WTC11 (cell line): ENCODE measurements around the gene MYLK. TPM values are rescaled to one million over a fixed set of nuclear protein-coding genes. Genes with fewer than 3 reads are reported as not detected.
"Not testable (repeated sequence)": the region's sequence is repeated elsewhere in the genome, so short reads cannot be mapped to it uniquely, and the experiment has no call there.

Source experiments
- ATAC-seq: fragments of 200-7000 bp; cut with Tn5 transposase; 2 replicates; pipeline ENCODE4 v1.10.0; 2021; ENCODE audit warnings: mild to moderate bottlenecking, moderate library complexity
- CTCF ChIA-PET: fragments of 300-600 bp; sonication (Branson Sonifier 250); formaldehyde crosslinking; loops from one replicate; lab custom pipeline; 2021; ENCODE audit warnings: antibody characterized with exemption; lab: Charles Lee
- POLR2A ChIA-PET: fragments of 350-600 bp; sonication (Branson Sonifier 250); formaldehyde crosslinking; loops from one replicate; lab custom pipeline; 2021; ENCODE audit warnings: antibody characterized with exemption; lab: Charles Lee
- DNase-seq: peaks from one replicate; pipeline ENCODE4 v3.0.0; 2021; ENCODE audit warnings: low spot score
- H3K27ac Mint-ChIP-seq: 2 replicates; pipeline ENCODE4 v1.8.0; 2021; ENCODE audit warnings: mixed read lengths
- H3K27me3 Mint-ChIP-seq: 2 replicates; pipeline ENCODE4 v1.8.0; 2021; ENCODE audit warnings: low read depth, mild to moderate bottlenecking, moderate library complexity, mixed read lengths
- H3K36me3 Mint-ChIP-seq: 2 replicates; pipeline ENCODE4 v1.8.0; 2021; ENCODE audit warnings: mixed read lengths
- H3K4me1 Mint-ChIP-seq: 2 replicates; pipeline ENCODE4 v1.8.0; 2022; ENCODE audit warnings: mixed read lengths
- H3K4me3 Mint-ChIP-seq: 2 replicates; pipeline ENCODE4 v1.8.0; 2021; ENCODE audit warnings: mild to moderate bottlenecking, moderate library complexity, mixed read lengths
- H3K9me3 Mint-ChIP-seq: 2 replicates; pipeline ENCODE4 v1.8.0; 2021; ENCODE audit warnings: mixed read lengths
- CBFB ChIP-seq: sonication (generic); formaldehyde crosslinking; IDR thresholded peaks from 2 replicates; pipeline ENCODE4 v1.8.1; 2022; ENCODE audit warnings: mild to moderate bottlenecking, low read depth, missing genetic modification reagents
- CTCF ChIP-seq: fragments of 200-600 bp; IDR thresholded peaks from 2 replicates; pipeline ENCODE4 v1.8.0; 2022; ENCODE audit warnings: antibody characterized with exemption
- E2F4 ChIP-seq: sonication (generic); formaldehyde crosslinking; IDR thresholded peaks from 2 replicates; pipeline ENCODE4 v1.8.1; 2022; ENCODE audit warnings: low read depth, mild to moderate bottlenecking, moderate library complexity, missing genetic modification reagents, borderline replicate concordance
- EMX1 ChIP-seq: fragments of 250-450 bp; sonication (Bioruptor Pico); IDR thresholded peaks from 2 replicates; pipeline ENCODE4 v1.8.0; 2021; ENCODE audit warnings: mild to moderate bottlenecking
- ETV6 ChIP-seq: sonication (generic); formaldehyde crosslinking; IDR thresholded peaks from 2 replicates; pipeline ENCODE4 v1.8.1; 2022; ENCODE audit warnings: mild to moderate bottlenecking, missing genetic modification reagents
- FOXP1 ChIP-seq: sonication (generic); formaldehyde crosslinking; IDR thresholded peaks from 2 replicates; pipeline ENCODE4 v1.8.0; 2022; ENCODE audit warnings: missing genetic modification reagents, mild to moderate bottlenecking, moderate library complexity, borderline replicate concordance
- GABPB1 ChIP-seq: sonication (generic); formaldehyde crosslinking; IDR thresholded peaks from 2 replicates; pipeline ENCODE4 v1.8.1; 2023; ENCODE audit warnings: mild to moderate bottlenecking, missing genetic modification reagents
- HMGXB4 ChIP-seq: sonication (generic); formaldehyde crosslinking; IDR thresholded peaks from 2 replicates; pipeline ENCODE4 v1.8.1; 2023; ENCODE audit warnings: mild to moderate bottlenecking, moderate library complexity, missing genetic modification reagents
- NFYB ChIP-seq: sonication (generic); formaldehyde crosslinking; conservative IDR thresholded peaks from 2 replicates; pipeline ENCODE4 v1.8.0; 2022; ENCODE audit warnings: low read depth, missing genetic modification reagents
- OVOL2 ChIP-seq: fragments of 250-450 bp; sonication (Bioruptor Pico); IDR thresholded peaks from 2 replicates; pipeline ENCODE4 v1.9.0; 2021; ENCODE audit warnings: mild to moderate bottlenecking, borderline replicate concordance
- PRRX2 ChIP-seq: fragments of 250-450 bp; sonication (Bioruptor Pico); IDR thresholded peaks from 2 replicates; pipeline ENCODE4 v1.8.0; 2021; ENCODE audit warnings: mild to moderate bottlenecking
- SMAD3 ChIP-seq: sonication (generic); formaldehyde crosslinking; IDR thresholded peaks from 2 replicates; pipeline ENCODE4 v1.8.0; 2022; ENCODE audit warnings: missing genetic modification reagents, mild to moderate bottlenecking, borderline replicate concordance
- ZNF138 ChIP-seq: sonication (generic); formaldehyde crosslinking; conservative IDR thresholded peaks from 2 replicates; pipeline ENCODE4 v1.8.1; 2022; ENCODE audit warnings: mild to moderate bottlenecking, moderate library complexity, missing genetic modification reagents
- ZNF219 ChIP-seq: sonication (generic); formaldehyde crosslinking; IDR thresholded peaks from 2 replicates; pipeline ENCODE4 v1.8.0; 2023; ENCODE audit warnings: missing genetic modification reagents, mild to moderate bottlenecking, borderline replicate concordance
- ZNF281 ChIP-seq: sonication (generic); formaldehyde crosslinking; IDR thresholded peaks from 2 replicates; pipeline ENCODE4 v1.8.0; 2023; ENCODE audit warnings: mild to moderate bottlenecking, missing genetic modification reagents
- ZNF317 ChIP-seq: sonication (generic); formaldehyde crosslinking; IDR thresholded peaks from 2 replicates; pipeline ENCODE4 v1.8.1; 2023; ENCODE audit warnings: low read depth, mild to moderate bottlenecking, moderate library complexity, missing genetic modification reagents, borderline replicate concordance
- total RNA-seq: library from RNA; stranded (reverse); gene quantifications from 3 replicates; pipeline ENCODE4 v1.2.3, GENCODE V29; 2021

MYLK gene
- total RNA-seq, 1 experiment from 2014 or later, result 10.4 TPM

- no peak for TF ChIP-seq GABPB1 (CRISPR knock-in tag)
These were observed 265.2 kb downstream of the MYLK start (continued) for GRCh38 chr3:123618768-123619484.

- H3K9me3 Mint-ChIP-seq, result no peaks in the 10 kb centered on the region
- H3K4me3 Mint-ChIP-seq, result no peak overlapping the region
- POLR2A ChIA-PET, result interaction anchor here (1.2 kb wide), 1 partner anchor 32 kb away, joined by 3 read pairs; no protein-coding TSS in a partner anchor
- H3K36me3 Mint-ChIP-seq, result no peaks in the 10 kb centered on the region
- TF ChIP-seq GABPB1 (CRISPR knock-in tag) (0 out of 2 replicates have a peak, but pooled peaks have one; percentile 51), E2F4 (no peak), PRRX2 (CRISPR knock-in tag) (no peak), NFYB (CRISPR knock-in tag) (no peak), ZNF317 (CRISPR knock-in tag) (no peak), OVOL2 (CRISPR knock-in tag) (no peak), ZNF219 (CRISPR knock-in tag) (no peak)
- CTCF ChIA-PET, result interaction anchor here (4.8 kb wide), 1 partner anchor 24 kb away, joined by 25 read pairs; no protein-coding TSS in a partner anchor
- no peak for ATAC-seq
- peaks cover 25% of the 10 kb centered on the region for H3K4me1 Mint-ChIP-seq
- no peaks in the 10 kb centered on the region for H3K27me3 Mint-ChIP-seq
- no peak for DNase-seq
- H3K27ac Mint-ChIP-seq, result no peak overlapping the region
These were observed 265.9 kb downstream of the MYLK start for GRCh38 chr3:123618076-123618708.

GRCh38 chr3:123616593-123616992 lies 267.5 kb downstream of the MYLK start:
- no peak for ATAC-seq
- Mint-ChIP-seq H3K36me3 (no peaks in the 10 kb centered on the region), H3K4me1 (peaks cover 20% of the 10 kb centered on the region), H3K27me3 (no peaks in the 10 kb centered on the region), H3K9me3 (no peaks in the 10 kb centered on the region), H3K4me3 (no peak overlapping the region), H3K27ac (no peak overlapping the region)
- TF ChIP-seq HMGXB4, result no peak
- ChIA-PET POLR2A (interaction anchor here (0.5 to 0.7 kb wide), 2 partner anchors 8 to 1156 kb away, joined by 3 read pairs; no protein-coding TSS in a partner anchor), CTCF (no interaction called here)
- DNase-seq, result no peak

GRCh38 chr3:123613543-123613942 lies 270.6 kb downstream of the MYLK start:
- H3K9me3 Mint-ChIP-seq, result no peaks in the 10 kb centered on the region
- H3K27ac Mint-ChIP-seq, result no peak overlapping the region
- no peak for TF ChIP-seq ZNF281 (CRISPR knock-in tag)
- no peak for TF ChIP-seq SMAD3 (CRISPR knock-in tag)
- no peak for TF ChIP-seq CBFB (CRISPR knock-in tag)
- no peak for TF ChIP-seq ETV6 (CRISPR knock-in tag)
- TF ChIP-seq EMX1 (CRISPR knock-in tag), result no peak
- TF ChIP-seq ZNF138 (CRISPR knock-in tag), result no peak
- no peak for TF ChIP-seq CTCF
- no peak for TF ChIP-seq FOXP1 (CRISPR knock-in tag)
- TF ChIP-seq, all 79 proteins: peak for 0
- CTCF ChIA-PET, result interaction anchor here (0.7 kb wide), 1 partner anchor 317 kb away, joined by 5 read pairs; no protein-coding TSS in a partner anchor
- no peak overlapping the region for H3K4me3 Mint-ChIP-seq
- H3K27me3 Mint-ChIP-seq, result no peaks in the 10 kb centered on the region
- ATAC-seq, result no peak
- H3K36me3 Mint-ChIP-seq, result 0 out of 2 replicates have a peak, but pooled peaks cover 3% of the 10 kb centered on the region
- POLR2A ChIA-PET, result no interaction called here
- peaks cover 3% of the 10 kb centered on the region; the same call in 1 of the 2 replicates for H3K4me1 Mint-ChIP-seq
- DNase-seq, result no peak

GRCh38 chr3:123611674-123612073 lies 272.5 kb downstream of the MYLK start:
- DNase-seq, H3K36me3 Mint-ChIP-seq, H3K9me3 Mint-ChIP-seq, H3K27me3 Mint-ChIP-seq, ATAC-seq, POLR2A ChIA-PET, H3K4me3 Mint-ChIP-seq, H3K27ac Mint-ChIP-seq, CTCF ChIA-PET, H3K4me1 Mint-ChIP-seq: not testable (repeated sequence)
